T-helper 22 cell (primary cell): Measurements from ENCODE around the gene WDR41.

Experiments used
- DNase-seq: peaks from one replicate; pipeline ENCODE4 v3.0.0-alpha.2; 2020; ENCODE audit warnings: low read depth

Gene WDR41

DNA sequence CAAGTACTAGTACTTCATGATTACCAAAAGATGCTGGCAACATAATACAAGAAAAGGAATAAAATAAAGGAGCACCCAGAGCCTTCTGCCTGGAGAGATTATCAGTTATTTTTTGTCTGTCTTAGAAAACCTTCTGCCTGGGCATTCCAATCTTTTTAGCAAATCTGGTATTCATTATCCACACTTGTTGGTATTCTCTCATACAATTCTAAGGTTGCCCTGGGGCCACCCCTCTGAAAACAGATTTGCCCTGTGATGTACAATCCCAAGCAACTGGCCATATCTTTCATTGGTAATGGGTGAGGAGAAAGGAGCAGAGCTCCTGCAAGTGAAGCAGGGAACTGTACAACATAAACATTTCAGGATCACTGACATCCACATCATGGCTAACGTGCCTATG lies 47.8 kb downstream of the WDR41 start:
- no peak for DNase-seq

DNA sequence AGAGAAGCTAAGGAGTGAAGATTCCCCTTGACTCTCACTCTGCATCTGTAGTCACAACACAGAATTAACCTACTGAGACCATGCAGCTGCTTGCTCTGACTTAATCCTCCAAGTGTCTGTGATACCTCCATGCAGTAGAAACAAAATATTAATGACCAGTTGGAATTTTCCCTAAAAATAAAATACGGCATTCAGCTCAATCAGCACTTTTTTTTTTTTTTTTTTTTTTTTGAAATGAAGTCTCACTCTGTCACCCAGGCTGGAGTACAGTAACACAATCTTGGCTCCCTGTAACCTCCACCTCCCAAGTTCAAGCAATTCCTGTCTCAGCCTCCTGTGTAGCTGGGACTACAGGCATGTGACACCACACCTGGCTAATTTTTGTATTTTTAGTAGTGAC lies 48.4 kb downstream of the WDR41 start:
- no peak for DNase-seq

DNA sequence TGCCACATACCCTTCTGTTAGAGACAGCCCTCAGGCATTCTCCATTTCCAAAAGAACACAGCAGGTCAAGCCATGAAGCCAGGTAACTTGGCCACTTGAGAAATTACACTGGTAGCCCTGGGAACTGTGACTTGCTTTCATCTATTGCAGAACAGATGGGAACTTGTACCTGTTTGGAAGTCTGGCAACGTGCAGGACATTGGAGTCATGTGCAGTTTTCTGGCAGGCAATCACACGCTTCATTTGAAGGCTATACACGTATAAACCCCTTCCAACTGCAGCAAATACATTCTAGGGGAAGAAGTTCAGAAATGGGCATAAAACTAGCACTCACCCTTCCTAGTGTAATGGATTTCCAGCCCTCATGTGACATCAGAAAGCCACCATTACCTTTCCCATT lies 54.0 kb downstream of the WDR41 start:
- no peak for DNase-seq

DNA sequence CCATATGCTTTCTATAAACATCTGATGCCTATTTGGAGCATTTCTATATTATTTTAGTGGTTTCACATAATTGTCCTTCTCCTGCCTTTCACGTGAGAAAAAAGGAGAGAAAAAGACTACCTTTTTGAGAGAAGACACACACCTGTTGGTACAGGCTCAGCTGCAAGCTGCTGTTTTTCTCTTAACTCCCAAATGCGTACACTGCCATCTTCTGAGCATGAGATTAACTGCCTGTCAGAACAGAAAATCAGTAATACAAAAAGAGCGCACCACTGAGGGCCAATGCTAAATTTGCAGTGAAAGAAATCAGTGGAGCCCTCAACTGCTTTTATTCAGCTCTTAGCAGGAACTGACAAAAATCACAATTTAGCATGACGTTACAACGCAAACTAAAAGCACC lies 54.9 kb downstream of the WDR41 start:
- DNase-seq, result no peak

DNA sequence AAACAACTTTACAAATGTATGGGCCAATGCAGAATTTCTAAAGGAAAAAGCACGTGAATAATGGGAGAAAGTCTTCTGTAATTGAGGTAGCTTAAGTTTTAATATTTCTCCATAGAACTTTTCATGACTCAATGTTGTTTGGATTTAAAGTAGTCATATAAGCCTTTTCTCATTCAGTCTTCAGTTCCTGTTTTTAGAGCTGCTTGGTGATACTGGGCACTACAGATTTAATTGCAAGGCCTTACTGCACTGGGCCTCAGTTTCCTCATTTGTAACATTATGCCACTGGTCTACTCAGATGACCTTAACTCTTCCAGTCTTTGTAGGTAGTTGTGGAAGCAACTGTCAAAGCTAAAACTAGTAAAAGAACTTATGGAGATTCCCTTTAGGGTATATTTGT lies 60.4 kb downstream of the WDR41 start:
- no peak for DNase-seq

DNA sequence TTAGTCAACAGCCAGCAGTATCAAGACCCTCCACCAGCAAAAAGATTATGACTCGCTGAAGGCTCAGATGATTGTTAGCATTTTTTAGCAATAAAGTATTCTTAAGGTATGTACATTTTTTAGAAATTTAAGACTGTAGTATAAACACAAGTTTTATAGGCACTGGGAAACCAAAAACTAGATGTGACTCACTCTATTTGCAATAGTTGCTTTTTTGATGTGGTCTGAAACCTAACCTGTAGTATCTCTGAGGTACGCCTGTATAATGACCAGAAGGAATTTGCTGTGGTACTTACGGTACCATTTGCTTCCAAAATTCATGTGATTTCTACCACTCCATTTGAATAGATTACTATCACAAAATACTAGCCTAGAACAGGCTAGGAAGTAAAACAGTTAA lies 60.8 kb downstream of the WDR41 start:
- DNase-seq, result no peak

DNA sequence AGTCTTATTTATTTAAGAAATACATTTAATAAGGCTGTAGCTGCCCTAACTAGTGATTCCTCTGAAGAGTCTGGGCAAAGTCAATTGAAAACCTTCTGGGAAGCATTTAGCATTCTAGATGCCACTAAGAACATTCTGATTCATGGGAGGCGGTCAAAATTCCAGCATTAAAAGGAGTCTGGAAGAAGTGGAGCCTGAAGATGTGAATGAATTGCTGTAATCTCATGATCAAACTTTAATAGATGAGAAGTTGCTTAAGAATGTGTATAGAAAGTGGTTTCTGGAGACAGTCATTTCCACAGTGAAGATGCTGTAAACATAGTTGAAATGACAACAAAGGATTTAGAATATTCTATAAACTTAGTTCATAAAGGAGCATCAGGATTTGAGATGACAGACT lies 61.4 kb downstream of the WDR41 start:
- DNase-seq, result no peak

DNA sequence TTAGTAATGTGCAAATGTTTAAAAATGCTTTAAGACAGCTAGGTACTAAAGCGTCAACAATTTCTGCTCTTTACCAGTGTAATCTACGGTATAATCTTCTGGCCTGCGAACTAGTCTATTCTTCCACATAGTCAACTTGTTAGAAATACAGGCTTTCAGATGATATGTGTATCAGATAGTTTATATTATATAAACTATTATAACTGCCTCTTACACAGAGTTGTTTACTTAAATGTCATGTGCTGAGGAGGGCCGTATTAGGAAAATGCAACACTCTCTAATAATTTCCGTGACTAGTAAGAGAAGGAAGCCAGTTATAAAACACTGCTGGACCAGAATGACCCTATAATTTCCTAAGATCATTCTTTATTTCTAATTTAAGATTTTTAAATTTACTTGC lies 63.6 kb downstream of the WDR41 start:
- DNase-seq, result no peak

DNA sequence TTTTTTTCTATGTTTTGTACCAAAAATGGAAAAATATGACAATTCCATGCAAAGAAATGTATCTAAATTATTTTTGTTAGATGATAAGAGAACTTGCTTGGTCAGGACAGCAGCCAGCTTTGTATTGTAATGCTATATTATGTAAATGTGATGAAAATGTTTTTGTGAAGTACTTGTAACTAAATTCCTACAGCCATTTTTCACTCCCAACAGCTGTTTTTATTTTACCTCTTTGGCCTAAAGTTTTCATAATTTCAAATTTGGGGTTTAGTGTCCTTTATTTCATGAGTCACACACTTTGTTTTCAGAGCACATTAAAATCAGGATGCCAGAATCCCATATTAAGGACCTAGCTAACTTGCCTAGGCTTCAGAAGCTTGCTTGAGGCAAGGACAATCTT lies 64.1 kb downstream of the WDR41 start:
- DNase-seq, result no peak

DNA sequence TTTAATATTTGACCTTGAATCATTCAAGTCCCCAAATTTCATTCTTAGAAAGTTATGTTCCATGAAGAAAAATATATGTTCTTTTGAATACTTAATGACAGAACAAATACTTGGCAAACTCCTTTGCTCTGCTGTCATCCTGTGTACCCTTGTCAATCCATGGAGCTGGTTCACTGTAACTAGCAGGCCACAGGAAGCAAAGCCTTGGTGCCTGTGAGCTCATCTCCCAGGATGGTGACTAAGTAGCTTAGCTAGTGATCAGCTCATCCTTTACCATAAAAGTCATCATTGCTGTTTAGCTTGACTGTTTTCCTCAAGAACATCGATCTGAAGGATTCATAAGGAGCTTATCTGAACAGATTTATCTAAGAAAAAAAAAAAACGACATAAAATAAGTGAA lies 65.4 kb downstream of the WDR41 start:
- DNase-seq, result no peak

DNA sequence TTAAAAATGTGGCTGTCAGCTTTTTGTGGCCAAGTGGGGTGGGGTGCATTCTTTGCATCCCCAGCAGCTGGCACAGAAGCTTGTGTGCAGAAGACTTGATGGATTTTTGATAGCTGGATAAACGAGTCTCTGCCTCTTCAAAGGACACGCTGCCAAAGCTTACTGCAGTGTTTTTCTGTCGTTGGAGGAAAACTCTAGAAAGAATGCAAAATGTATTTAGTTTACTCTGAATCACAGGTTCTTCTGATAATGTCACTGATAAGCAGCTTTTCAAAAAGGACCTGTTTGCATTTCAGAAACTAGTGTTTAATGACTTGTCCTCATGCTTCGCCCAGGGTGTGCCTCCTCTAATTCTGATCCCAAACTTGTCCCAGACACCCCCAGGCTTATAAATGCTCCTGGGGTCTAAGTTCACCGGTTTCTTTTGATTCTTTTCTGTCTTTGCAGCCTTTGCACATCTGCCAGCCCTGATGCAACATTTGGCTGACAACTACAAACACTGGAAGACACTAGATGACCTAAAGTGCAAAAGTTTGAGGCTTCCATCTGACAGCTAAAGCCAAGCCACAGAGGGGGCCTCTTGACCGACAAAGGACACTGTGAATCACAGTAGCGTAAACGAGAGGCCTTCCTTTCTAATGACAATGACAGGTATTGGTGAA lies 66.0 kb downstream of the WDR41 start:
- no peak for DNase-seq

DNA sequence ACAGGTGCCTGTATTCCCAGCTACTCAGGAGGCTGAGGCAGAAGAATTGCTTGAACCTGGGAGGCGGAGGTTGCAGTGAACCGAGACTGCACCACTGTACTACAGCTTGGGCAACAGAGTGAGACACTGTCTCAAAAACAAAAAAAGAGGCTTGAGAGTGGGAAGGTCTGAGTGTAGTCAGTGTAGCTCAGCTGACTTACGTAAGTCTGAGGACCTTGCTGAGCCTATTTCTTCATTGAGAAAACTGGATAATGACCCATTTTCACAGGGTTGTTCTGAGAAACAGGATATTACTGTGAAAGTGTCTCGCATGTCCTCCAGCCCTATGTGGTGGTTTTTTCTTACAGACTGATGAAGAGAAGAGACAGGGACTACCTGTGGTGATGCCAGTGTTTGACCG lies 66.7 kb downstream of the WDR41 start:
- no peak for DNase-seq

DNA sequence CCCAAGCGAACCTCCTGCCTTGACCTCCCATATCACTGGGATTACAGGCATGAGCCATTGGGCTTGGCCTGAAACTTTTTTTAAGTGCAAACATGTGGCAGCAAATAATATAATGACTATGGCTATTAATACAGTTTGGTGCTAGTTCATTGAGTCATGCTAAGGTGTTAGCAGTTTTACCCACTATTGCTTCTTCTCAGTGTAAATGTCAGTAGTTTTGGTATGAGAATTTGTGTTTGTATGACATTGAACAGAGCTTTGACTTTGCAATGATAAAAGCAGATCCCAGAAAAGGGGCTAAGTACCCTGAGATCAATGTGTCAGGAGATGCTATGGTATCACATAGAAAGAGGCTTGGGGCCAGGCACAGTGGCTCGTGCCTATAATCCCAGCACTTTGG lies 67.2 kb downstream of the WDR41 start:
- DNase-seq, result no peak

DNA sequence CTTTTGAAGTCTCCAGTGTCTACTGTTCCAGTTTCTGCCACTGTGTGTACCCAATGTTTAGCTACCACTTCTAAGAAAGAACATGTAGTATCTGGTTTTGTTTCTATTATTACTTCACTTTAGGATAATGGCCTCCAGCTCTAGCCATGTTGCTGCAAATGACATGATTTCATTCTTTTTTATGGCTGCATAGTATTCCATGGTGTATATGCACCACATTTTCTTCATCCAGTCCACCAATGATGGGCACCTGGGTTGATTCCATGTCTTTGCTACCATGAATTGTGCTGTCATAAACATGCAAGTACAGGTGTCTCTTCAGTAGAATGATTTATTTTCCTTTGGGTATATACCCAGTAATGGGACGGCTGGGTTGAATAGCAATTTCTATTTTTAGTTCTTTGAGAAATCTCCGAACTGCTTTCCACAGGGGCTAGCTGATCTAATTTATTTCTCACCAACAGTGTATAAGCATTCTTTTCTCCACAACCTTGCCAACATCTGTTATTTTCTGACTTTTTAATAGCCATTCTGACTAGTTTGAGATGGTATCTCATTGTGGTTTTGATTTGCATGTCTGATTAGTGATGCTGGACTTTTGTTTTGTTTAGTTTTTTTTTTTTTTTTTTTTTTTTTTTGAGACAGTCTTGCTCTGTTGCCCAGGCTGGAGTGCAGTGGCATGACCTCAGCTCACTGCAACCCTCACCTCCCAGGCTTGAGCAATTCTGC lies 68.9 kb downstream of the WDR41 start:
- no peak for DNase-seq

DNA sequence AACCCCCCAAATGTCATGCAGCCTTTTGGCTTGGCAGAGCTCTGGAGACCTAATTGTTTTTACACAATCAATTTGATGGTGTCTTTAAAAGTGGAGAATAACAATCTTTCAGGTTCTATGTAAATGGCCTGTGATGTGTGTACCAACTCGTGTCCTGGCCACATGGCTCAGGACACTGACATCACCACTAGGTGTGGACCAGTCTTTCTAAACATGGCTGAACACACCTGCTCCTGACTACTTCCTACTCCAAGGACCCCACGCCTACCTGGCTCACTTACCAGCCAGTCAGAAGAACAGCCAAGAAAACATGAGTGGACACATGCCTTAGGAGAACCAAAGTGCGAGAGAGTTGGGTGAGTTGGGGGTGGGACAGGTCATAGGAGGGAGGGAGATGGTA lies 71.2 kb downstream of the WDR41 start:
- no peak for DNase-seq

DNA sequence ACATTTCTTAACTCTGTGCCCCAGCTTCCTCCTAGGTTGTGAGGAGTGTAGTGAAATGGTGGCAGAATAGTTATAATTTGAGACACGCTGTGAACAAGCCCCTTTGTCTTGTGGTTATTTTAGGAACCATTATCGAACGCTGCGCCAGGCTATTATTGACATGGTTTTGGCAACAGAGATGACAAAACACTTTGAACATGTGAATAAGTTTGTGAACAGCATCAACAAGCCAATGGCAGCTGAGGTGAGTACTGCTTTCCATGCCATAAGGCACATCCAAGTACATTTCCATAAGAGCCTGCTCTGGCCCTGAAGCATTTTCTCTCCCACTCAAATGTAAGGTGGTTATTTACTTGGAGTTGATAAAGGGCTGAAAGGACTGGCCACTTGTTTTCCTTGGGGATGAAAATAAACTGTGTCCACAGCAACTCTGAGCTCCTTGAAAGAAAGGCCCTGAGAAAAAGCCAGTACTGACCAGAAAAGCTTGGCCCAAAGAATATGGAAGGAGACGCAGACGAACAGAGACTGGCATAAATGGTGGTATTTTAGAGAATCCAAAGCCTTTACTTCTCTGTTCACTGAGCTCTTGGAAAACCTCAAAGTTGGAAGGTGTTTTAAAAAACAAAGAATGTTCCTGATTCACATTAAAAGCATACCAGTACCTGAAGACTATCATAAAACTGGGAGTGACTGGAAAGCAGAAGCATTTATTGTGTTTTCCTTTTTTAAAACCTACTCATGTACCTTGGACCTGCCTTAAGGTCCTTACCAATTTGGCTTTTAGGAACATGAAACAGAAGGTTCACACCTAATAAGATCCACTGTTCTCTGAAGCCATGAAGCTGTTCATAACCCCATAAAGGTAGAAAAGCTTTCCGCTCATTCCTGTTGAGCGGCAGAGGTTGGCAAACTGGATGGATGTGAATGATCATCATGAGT lies 72.2 kb downstream of the WDR41 start:
- DNase-seq, result no peak

DNA sequence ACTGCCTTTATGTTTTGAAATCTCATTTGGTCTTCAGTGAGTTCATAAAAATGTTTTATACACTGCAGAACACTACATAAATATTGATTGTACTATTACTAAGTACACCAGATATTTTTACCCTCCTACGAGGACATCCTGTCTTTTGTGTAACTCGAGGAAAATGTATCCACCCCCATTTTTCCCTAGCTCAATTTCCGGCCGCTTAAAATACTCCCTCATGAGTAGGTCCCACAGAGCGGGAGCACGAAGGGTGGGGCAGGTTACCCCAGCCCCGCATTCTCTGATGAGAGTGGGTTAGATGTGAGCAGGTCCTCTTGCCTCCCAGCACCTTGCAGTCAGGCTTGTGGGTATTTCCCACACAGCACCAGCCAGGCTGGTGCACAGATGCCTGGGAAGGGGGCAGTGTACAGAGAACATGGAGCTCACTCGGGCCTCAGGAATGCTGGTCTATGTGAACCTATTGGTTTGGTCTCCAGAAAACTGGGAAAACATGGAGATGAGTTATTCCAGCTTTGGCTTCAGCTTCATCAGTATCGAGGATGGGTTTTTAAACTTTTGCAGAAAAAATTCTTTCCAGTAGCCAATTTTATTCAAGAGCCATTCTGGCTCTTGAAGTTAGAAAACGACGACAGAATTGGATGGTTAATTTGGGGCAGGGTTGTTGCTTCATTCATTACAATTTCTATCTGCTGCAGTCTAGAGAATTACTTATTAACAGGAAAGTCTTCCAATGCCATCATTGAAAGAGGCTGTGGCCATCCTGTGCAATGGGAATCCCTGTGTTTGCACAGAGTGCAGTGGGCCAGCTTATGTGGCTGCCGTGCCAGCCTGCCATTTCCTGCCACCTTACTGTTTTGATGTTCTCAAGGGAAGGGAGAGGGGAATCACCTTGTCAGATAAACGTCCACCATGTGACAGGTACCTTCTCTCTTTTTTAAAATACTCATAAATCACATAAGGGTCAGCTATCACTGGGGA lies 73.2 kb downstream of the WDR41 start:
- no peak for DNase-seq

DNA sequence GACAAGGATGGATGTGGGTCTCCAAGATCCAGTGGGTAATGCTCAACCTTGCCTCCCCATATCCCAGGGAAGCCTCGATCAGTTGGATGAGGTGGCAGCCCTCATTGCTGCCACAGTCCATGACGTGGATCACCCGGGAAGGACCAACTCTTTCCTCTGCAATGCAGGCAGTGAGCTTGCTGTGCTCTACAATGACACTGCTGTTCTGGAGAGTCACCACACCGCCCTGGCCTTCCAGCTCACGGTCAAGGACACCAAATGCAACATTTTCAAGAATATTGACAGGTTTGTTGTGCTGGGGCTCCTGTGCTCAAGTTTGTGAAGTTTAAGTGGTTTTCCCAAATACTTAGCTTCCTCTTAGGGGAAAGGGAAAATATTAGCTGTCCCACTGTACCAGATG lies 74.0 kb downstream of the WDR41 start:
- DNase-seq, result no peak

DNA sequence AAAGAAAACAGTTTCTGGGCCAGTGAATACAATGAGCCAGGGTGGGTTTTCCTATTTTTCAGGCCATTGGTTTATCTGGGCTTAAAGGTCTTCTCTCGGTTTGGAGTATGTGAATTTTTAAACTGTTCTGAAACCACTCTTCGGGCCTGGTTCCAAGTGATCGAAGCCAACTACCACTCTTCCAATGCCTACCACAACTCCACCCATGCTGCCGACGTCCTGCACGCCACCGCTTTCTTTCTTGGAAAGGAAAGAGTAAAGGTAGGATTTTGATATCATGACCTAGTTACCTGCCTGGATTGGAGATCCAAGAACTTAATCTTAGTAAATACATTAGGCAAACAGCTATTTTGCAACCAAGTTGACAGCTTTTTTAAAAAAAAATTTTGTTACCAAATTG lies 79.1 kb downstream of the WDR41 start:
- DNase-seq, result no peak

DNA sequence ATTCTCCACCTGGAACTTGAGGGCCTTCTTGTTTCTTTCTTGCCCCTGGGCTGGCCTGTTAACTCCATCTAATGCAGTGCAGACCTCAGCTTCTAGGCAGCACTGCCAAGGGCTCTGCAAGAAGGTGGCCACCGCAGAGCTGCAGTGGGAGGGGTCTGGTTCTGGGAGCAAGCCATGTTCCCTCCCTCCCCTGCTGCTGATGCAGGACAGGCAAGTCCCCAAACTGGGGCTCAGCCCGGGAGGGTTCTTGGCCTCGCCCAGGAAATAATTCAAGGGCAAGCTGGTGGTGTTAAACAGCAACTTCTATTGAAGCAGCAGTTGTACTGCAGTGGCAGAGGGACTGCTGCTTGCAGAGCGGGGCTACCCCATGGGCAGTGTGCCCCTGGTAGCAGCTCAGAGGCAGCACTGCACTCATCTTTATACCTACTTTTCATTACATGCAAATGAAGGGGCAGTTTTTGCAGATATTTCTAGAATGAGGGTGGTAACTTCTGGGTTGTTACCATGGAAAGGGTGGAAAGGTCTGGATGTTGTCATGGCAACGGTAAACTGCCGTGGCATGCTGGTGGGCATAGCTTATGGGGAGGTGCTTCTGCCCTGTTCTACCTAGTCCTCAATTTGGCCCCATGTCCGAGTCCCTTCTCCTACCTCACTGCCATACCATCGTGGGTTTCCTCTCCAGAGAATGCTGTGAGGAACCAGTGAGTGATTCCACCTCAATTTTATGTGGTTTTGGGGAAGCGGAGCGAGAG lies 82.1 kb downstream of the WDR41 start:
- DNase-seq, result no peak

DNA sequence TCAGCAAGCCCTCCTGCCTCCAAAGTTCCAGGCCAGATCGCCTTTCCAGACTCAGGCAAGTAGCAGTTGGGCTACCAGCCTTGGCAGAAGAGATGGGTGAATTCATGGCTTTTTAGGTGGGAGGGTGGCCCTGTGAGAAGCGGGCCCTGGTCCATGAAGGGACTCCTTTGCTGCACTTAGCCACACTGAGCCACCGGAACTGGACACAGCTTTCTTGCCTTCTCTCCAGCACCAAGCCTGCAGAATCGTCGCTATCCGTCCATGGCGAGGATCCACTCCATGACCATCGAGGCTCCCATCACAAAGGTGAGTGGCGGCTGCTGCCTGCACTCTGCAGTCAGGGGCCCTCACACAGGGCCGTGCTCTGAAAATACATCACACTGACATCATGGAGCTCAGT lies 85.0 kb downstream of the WDR41 start:
- no peak for DNase-seq
